ENCODE data around the gene AP1B1. TPM values are rescaled to one million over a fixed set of nuclear protein-coding genes. Genes with fewer than 3 reads are reported as not detected.
"Not testable (repeated sequence)": the region's sequence is repeated elsewhere in the genome, so short reads cannot be mapped to it uniquely, and the experiment has no call there.

AP1B1 gene
- total and polyA plus RNA-seq, 3 donors from 2014 or later, result 71.8 to 92.0 (median 79.8) TPM

DNA sequence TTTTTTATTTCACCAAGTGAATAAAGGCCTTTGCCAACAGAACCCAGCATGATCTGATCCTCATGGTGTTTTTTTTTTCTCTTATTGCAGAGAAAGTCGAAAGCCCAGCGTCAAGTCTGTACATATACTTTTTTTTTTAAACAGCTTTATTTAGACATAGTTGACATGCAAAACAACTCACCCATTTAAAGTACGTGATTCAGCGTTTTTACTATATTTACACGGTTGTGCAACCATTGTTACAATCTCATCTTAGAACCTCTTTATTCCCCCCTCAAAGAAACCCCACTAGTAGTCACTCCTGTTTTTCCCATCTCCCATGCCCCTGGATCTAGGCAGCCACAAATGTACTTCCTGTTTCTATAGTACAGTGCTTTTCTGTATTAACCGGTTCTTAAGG, 20.6 kb upstream of the AP1B1 start:
- 69 to 72% methylated on average over 6 of the region's 6 CpGs for WGBS, 2 donors
- no peaks in the 10 kb centered on the region for H3K36me3 ChIP-seq (ENCODE audit: low read depth, missing control alignments)
- H3K4me3 ChIP-seq, result no peak overlapping the region
- H3K9me3 ChIP-seq, result no peaks in the 10 kb centered on the region
- no peaks in the 10 kb centered on the region for H3K27me3 ChIP-seq
- DNase-seq, result no peak
- no peaks in the 10 kb centered on the region for H3K4me1 ChIP-seq
- intact Hi-C loops (cut with DNase I; ENCODE audit: low total_unique reads), result no loop called here
- H3K27ac ChIP-seq, result no peak overlapping the region
- no peak for TF ChIP-seq POLR2A (IDR thresholded peaks at IDR 0.05)
- TF ChIP-seq, protein P1, sequence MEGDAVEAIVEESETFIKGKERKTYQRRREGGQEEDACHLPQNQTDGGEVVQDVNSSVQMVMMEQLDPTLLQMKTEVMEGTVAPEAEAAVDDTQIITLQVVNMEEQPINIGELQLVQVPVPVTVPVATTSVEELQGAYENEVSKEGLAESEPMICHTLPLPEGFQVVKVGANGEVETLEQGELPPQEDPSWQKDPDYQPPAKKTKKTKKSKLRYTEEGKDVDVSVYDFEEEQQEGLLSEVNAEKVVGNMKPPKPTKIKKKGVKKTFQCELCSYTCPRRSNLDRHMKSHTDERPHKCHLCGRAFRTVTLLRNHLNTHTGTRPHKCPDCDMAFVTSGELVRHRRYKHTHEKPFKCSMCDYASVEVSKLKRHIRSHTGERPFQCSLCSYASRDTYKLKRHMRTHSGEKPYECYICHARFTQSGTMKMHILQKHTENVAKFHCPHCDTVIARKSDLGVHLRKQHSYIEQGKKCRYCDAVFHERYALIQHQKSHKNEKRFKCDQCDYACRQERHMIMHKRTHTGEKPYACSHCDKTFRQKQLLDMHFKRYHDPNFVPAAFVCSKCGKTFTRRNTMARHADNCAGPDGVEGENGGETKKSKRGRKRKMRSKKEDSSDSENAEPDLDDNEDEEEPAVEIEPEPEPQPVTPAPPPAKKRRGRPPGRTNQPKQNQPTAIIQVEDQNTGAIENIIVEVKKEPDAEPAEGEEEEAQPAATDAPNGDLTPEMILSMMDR (IDR thresholded peaks at IDR 0.05), result no peak

DNA sequence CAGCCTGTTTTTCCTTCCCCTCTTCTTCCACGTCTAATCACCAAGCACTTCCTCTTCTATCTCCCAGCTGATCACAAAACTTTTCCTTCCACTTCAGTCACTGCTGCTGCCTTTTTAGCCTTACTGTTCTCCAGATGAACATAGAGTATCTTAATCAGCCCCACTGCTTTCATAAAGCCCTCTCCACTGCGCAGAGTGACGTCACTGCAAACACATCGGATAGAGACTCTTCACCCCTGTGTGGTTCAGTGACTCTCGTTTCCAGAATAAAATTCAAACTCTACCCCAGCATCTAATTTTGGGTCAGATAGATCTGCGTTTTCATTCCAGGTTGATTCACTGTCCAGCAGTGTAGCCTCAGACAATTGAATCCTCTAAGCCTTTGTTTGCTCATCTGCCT, 13.2 kb upstream of the AP1B1 start:
- H3K36me3 ChIP-seq (ENCODE audit: low read depth, missing control alignments); DNase-seq; H3K4me1 ChIP-seq; intact Hi-C loops (cut with DNase I; ENCODE audit: low total_unique reads); H3K4me3 ChIP-seq; H3K27ac ChIP-seq; H3K27me3 ChIP-seq; H3K9me3 ChIP-seq: not testable (repeated sequence)
- WGBS, 2 donors, result 70 to 83% methylated on average over 6 of the region's 6 CpGs

DNA sequence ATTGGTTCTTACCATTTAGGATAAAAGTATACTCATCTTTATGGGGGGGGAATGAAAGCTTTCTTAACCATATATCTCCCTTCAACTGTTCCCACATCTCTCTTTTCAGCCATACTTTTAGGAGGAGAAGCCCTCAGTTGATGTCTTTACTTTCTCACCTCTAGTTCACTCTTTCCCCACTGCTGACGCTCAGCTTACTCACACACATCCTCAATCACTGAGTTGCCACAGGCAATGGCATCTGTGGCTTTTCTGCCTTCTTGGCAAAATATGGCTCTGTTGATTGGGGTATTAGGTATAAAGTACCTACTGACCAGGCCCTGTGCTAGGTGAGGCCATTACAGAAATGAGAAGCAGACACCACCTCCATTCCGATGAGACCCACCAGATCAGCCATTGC, 12.2 kb upstream of the AP1B1 start:
- H3K36me3 ChIP-seq (ENCODE audit: low read depth, missing control alignments), result no peaks in the 10 kb centered on the region
- TF ChIP-seq, protein P1 (IDR thresholded peaks at IDR 0.05), result no peak
- TF ChIP-seq POLR2A (IDR thresholded peaks at IDR 0.05), result no peak
- H3K27ac ChIP-seq, result no peak overlapping the region
- H3K27me3 ChIP-seq, result no peaks in the 10 kb centered on the region
- H3K4me1 ChIP-seq, result no peaks in the 10 kb centered on the region
- H3K9me3 ChIP-seq, result no peaks in the 10 kb centered on the region
- no peak overlapping the region for H3K4me3 ChIP-seq
- WGBS, 2 donors, result 96 to 97% methylated on average over 2 of the region's 2 CpGs
- intact Hi-C loops (cut with DNase I; ENCODE audit: low total_unique reads), result no loop called here
- DNase-seq, result no peak

DNA sequence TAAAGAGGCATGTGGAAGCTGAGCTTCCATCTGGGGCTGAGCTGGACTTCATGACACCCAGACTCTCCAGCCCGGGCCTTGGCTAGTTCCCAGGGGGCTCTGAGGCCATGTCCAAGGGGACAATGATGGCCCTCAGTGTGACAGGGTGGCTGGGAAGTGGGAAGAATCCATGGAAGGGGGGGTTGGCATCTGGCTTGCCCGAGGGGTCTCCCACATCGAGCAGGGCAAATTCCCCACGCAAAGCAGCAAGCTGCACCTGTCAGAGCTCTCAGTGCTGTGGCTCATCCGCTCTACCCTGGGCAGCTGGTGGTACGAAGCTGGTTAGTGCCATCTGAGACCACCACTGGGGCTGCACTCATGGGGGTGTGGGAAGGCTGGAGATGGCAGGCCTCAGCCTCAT, 9.4 kb upstream of the AP1B1 start:
- Histone ChIP-seq H3K9me3 (no peaks in the 10 kb centered on the region), H3K27me3 (no peaks in the 10 kb centered on the region), H3K27ac (no peak overlapping the region), H3K36me3 (ENCODE audit: low read depth, missing control alignments) (no peaks in the 10 kb centered on the region), H3K4me1 (peaks cover 3% of the 10 kb centered on the region), H3K4me3 (no peak overlapping the region)
- TF ChIP-seq, protein P1 (IDR thresholded peaks at IDR 0.05), result no peak
- TF ChIP-seq POLR2A (IDR thresholded peaks at IDR 0.05), result no peak
- DNase-seq, result no peak
- intact Hi-C loops (cut with DNase I; ENCODE audit: low total_unique reads), result no loop called here
- 71 to 96% methylated on average over 1 to 5 of the region's 6 CpGs for WGBS, 2 donors

DNA sequence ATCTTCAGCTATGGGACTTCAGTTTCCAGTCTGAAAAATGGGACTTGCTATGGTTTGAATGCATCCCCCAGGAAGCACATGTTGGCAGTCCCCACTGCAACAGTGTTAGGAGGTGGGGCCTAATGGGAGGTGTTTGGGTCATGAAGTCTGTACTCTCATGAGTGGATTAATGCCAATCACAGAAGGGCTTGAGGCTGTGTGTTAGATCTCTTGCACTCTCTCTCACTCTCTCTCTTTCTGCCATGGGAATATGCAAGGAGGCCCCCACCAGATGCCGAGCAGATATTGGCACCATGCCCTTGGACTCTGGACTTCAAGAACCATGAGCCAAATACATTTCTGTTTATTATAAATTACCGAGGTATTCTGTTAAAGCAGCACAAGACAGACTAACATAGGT, 7.8 kb upstream of the AP1B1 start:
- peaks cover 3% of the 10 kb centered on the region for H3K4me1 ChIP-seq
- no peak overlapping the region for H3K4me3 ChIP-seq
- H3K27ac ChIP-seq, result no peak overlapping the region
- no peak for TF ChIP-seq POLR2A (IDR thresholded peaks at IDR 0.05)
- TF ChIP-seq, protein P1 (IDR thresholded peaks at IDR 0.05), result no peak
- intact Hi-C loops (cut with DNase I; ENCODE audit: low total_unique reads), result no loop called here
- H3K27me3 ChIP-seq, result no peaks in the 10 kb centered on the region
- WGBS, 2 donors, result 45 to 62% methylated on average over 2 of the region's 2 CpGs
- H3K36me3 ChIP-seq (ENCODE audit: low read depth, missing control alignments), result no peaks in the 10 kb centered on the region
- no peak for DNase-seq
- H3K9me3 ChIP-seq, result no peaks in the 10 kb centered on the region

Data from testis (tissue), 3 donors.